ENCODE results near the gene SELPLG.
"Not testable (repeated sequence)": the region's sequence is repeated elsewhere in the genome, so short reads cannot be mapped to it uniquely, and the experiment has no call there.

Gene SELPLG

DNA sequence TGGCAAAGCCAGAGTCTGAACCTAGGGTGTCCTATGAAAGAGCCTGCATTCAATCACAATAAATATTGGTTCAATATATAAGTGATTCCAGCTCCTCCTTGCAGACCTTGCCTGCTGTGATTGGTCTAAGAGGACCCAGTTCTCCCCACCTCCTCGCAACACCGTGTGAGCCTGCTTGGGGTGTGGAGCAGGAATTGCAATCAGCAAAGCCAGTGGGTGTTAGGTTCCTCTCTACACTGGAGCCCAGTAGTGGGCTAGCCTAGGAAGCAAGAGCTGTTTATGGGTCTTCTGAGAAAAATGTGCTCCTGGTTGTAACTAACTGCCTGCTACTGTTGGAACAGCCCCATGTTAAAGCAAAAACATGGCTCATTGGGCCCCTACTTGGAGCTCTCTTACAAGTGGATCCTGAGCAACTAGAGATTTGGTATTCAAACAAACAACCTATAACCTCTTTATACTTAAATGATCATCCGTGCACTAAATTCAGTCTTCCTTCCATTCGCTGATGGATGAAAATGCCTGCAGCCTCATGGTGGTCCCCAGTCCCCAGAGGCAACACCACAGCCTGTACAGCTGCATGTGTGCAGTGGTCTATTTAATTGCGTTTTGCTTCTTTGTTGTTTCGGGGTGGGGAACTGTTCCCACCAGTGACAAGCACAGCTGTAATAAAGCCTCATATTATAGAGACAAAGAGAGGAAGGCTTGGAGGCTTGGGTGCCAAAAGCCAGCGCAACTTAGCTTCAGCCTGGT is 3.7 kb upstream of the SELPLG start:
- no peak for DNase-seq

DNA sequence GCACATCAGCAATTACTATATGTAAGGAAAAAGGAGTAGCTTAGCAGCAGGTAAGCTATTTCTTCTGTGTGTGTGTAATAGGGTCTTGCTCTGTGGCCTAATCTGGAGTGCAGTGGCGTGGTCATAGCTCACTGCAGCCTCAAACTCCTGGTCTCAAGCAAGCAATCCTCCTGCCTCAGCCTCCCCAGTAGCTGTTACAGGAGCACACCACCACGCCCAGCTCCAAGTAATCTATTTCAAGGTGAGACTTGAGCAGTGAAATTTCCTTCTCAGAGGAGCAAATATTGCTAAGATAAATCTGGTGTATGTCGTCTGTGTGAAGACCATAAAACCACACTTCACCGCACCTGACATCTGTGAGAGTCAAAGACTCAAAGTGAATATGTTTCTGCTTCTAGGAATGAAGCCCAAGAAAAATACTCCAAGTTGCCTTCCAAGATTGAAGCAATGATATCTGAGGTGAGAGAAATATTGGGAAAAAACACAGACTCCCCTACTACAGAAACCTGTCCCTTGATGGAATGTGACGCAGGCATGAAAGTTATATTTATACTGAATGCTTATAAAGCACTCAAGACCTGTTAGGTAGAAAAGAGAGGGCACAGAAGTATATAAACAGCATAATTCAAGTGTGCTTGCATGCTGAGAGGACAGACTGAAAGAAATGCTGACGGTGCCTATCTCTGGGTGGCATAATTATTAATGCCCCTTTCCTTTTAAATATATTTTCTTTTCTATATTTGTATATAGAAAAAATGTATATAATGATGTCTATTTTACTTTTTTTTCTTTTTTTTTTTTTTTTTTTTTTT is 2.5 kb upstream of the SELPLG start:
- DNase-seq = no peak

DNA sequence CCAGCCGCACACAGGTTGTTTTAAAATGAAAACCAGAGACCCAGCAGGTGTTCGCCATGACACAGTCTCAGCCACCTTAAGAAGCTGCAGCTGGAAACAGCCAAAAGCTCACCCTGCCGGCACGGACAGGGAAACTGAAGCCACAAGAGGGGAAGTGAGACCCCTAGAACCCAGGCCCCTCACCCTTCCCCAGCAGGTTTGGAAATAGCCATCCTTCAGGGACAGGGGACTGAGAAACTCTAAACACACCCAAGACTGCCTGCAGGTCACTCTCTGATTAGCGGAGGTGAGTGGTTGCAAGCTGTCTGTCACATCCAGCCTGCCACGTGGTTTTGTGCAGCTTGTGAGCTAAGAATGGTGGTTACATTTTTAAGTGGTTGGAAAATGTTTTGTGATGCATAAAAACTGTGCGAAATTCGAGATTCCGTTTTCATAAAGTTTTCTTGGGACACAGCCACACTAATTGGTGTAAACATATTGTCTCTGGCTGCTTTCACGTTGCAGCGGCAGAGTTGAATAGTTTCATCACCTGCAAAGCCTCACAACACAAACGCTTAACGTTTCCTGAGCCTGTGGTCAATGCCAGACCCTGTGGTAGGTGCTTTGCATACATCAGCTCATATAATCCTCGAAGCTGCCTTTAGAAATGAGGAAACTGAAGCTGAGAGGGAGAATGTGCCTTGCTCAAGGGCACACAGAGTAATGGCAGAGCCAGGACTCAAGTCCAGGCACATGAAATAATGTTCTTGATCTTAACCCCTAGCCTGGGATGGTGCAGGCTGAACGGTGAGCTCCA is 1.7 kb upstream of the SELPLG start:
- DNase-seq = no peak

DNA sequence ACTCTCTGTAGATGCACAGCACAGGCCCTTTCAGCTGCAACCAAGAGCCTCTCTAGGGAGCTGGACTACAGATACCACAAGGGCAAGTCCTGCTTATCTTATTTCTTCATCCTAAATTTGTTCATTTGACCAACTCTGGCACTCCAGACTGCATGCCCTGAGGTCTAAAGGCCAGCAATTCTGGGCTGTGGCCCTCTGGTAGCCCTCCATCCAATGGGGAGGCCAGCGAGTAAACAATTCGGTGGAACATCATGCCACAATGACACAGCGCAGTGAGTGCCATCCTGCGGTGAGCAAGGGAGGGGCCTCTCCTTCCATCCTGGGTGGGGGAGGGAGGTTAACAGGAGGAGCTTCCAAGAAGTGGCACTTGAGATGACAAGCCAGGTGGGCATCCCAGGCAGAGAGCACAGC is 652 bp upstream of the SELPLG start:
- DNase-seq = no peak

DNA sequence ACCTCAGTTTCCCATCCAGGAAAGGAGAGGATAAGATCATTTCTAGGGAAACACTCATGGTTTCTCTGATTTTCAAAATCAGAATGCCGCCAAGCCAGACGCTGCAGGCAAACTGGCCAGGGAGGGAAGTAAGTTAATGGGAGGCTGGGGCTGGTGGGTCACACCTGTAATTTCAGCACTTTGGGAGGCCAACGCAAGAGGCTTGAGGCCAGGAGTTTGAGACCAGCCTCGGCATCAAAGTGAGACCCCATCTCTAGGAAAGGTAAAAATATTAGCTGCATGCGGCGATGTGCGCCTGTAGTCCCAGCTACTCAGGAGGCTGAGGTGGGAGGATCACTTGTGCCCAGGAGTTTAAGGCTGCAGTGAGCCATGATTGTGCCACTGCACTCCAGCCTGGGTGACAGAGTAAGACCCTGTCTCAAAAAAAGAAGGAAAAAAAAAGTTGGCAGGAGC is 587 bp downstream of the SELPLG start:
- no peak for DNase-seq

DNA sequence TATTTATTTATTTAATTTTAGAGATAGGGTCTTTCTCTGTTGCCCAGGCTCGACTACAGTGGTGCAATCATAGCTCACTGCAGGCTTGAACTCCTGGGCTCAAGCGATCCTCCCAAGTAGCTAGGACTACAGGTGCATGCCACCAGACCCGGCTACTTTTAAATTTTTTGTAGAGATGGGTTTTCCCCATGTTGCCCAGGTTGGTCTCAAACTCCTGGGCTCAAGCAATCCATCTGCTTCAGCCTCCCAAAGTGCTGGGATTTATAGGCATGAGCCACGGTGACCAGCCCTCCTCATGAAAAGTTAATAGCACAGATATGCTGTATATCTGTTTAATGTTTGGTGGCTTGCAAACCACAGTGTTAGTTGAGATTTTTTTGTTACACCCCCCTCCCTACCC is 2.4 kb downstream of the SELPLG start:
- DNase-seq = not testable (repeated sequence)

DNA sequence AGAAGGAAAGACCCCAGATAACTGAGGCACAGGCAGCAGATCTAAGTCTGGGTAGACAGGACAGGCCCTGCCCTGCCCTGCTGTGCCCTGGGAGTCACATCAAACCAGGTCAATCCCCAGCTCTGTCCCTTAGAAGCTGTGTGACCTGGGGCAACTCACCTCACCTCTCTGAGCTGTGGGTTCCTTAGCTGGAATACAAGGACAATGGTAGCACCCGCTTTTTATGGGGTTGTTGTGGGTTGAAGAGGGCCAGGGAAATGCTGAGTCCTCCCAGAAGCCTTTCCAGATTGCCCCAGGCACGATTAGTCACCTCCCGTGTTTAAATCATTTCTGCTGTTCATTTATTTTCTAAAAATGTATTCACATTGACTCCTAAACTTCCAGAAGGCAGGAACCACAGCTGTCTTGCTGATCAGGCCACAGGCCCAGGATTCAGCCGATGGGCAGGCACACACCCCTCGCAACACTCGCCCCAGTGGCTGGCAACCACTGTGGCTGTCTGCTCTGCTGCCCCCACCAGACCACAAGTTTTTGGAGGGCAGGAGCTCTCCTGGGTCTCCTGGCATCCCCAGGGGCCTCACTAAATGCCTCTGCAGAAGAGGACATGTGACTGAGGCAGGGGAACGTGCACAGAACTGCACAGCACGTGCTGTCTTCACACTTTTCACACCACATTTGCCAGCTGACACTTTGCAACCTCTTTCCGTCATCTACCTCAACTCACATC is 3.0 kb downstream of the SELPLG start:
- DNase-seq = no peak

DNA sequence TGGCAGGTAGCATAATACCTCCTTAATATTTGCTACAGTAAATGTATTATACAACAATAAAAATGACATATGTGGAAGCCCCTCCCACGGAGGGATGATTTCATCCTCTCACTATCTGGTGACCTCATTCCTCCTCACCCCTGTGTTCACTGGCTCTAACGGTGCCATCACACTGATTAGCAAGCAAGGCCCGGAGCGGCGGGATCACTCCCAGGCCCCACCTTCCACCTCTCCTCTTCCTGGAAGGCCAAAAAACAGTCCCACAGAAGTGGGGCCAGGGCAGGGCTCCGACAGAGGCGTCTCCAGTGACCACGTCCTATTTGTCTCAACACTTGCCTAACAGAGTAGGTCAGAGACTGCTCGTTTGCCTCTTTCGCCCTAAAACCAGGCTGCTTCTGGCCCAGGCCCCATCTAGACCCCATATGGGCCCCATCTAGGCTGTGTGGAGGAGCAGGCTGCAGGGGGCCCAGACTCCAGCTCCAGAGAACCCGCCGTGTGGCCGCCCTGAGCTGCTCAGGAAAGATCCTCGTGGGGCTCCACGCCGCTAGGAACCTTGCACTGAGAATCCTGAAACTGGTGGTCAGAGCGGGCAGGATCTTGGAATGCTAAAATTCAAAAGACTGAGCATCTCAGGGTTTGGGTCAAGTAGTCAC is 3.7 kb downstream of the SELPLG start:
- no peak for DNase-seq

DNA sequence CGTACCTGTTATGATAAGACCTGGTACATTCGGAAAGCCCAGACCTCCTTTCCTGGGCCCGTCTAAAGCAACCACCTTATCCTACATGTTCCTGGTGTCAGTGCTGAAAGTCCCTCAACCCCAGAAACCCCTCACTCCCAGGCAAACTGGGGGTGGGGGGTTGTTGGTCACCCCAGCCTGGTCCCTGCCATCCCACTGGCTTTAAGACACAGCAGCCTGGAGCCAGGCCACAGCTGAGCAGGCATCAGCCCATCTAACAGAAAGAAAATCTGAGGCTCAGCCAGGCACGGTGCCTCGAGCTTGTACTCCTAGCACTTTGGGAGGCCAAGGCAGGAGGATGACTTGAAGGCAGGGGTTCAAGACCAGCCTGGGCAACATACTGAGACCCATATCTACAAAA is 4.5 kb downstream of the SELPLG start:
- DNase-seq = no peak

DNA sequence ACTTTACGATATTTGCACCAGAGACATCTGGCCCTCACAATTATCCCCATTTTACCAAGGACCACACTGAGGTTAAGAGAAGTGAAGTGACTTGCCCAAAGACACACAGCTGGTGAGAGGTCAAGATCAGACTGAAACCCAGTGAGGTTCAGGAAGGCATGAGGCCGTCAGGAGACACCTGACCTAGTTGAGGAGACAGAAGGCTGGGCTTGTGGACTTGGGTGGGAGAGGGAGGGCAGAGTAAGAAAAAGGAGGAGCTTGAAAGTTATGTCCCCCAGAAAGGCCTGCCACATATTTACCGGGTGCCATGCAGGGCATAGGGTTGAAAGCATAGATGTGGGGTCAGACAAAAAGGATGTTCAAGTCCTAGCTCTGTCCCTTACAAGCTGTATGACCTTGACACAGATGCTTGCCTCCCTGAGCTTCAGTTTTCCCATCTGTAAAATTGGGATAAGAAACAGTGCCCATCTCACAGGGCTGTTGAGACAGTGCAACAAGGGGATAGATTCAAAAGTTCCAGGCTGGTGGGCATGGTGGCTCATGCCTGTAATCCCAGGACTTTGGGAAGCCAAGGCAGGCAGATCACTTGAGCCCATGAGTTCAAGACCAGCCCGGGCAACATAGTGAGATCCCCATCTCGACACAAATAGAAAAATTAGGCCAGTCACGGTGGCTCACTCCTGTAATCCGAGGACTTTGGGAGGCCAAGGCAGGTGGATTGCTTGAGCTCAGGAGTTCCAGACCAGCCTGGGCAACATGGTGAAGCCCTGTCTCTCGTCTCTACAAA is 6.4 kb downstream of the SELPLG start:
- no peak for DNase-seq

DNA sequence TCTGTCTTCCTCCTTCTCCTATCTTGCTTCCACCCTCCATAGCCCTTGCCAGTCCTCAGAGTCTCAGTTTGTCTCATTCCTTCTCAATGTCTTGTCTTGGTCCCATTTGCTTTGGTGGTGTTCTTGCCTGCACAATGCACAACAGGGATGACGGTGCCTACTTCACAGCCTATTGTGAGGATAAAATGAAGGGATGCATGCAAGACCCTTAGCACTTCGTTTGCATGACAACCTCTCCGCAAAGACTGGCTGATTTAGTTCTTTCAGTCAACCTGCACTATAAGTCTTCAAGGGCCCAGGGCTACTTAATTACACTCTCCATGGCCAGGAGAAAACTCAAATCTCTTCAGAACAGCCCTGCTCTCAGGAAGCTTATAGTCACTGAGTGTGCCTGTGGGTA is 8.5 kb downstream of the SELPLG start:
- no peak for DNase-seq

DNA sequence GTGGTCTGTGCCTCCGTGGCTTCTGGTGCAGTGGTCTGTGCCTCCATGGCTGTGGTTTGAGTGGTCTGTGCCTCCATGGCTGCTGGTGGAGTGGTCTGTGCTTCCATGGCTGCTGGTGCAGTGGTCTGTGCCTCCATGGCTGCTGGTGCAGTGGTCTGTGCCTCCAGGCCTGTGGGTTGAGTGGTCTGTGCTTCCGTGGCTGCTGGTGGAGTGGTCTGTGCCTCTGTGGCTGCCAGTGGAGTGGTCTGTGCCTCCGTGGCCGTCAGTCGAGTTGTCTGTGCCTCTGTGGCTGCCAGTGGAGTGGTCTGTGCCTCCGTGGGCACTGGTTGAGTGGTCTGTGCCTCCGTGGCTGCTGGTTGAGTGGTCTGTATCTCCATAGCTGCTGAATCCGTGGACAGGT is 10.1 kb downstream of the SELPLG start:
- DNase-seq = no peak

DNA sequence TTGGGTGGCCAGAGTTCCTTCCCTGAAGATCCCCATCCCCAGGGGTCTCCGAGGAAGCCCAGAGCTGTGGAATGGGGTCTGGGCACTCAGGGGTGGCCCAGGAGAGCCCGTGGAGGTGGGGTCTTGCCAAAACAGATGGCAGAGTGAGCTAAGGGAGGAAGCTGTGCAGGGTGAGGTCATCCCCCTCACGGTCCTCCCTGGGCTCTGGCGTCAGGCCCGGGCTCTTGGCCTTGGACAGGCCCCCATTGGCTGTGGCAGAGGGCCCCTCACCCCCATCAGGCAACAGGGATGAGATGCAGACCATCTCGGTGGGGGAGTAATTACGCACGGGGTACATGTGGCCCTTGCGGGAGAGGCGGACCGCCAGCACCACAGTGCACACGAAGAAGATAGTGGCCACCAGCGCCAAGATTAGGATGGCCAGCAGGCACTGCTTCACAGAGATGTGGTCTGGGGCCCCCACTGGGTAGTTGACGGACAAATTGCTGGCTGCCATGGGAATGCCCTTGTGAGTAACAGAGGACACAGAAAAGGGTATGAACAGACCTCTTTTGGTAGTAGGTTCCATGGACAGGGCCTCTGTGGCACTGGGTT is 10.7 kb downstream of the SELPLG start:
- no peak for DNase-seq

DNA sequence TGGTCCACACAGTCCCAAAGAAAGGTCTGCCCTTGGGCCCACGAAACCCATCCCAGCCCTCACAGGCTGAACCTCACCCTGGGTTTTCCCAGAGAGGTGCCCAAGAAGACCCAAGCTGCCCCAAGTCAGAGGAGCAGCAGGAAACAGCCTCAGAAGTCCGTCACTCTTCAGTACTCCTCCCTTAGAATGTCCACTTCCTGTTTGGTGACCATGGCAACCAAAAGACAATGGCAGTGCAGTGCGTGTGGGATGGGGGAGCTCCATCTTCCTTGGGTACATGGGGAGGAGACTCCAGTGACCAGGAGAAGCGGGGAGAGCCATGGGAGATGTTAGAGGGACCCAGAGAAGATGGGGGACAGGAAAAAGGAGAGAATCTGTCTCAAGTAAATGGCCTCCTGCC is 11.3 kb downstream of the SELPLG start:
- no peak for DNase-seq

DNA sequence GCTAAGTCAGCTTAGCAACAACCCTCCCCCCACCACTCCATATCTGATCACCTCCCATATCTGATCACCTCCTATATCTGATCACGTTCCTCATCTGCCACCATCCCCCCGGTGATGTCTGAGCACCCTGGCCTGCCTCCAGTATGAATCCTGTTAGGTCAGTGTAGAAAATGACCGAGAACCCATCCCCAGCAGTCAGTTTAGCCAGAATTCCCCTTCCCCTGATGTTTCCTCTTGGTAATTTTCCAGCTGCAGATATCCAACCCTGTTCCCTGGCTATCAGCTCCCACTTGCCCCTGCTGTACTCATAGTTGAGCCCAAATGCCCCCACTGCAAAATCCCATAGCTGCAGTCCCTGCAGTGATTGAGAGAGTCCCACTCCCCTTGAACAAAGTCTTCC is 12.5 kb downstream of the SELPLG start:
- no peak for DNase-seq

DNA sequence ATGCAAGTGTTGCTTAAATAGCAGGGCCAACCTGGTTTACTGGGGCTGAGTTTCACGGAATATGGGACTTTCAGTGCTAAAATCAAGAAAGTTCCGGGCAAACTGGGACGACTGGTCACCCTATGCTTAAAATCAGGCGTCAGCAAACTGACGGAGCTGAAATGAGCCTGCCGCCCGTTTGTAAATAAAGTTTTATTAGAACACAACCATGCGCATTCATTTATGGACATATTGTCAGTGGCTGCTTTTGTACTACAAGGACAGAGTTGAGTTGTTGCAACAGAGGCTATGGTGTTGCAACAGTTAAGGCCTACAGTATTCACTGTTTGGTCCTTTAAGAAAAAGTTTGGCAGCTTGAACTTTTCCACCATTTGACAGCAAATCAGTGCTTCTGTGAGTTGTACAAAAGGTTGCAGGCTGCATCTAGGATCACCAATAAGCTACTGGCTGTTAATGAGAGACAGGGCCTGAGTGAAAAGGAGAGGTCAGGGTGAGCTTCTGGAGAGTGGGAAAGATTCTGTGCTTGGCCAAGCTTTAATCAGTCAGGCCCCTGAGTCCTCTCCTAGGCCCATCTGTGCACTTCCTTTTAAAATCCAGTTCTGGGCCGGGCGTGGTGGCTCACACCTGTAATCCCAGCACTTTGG is 13.3 kb downstream of the SELPLG start:
- DNase-seq = no peak

DNA sequence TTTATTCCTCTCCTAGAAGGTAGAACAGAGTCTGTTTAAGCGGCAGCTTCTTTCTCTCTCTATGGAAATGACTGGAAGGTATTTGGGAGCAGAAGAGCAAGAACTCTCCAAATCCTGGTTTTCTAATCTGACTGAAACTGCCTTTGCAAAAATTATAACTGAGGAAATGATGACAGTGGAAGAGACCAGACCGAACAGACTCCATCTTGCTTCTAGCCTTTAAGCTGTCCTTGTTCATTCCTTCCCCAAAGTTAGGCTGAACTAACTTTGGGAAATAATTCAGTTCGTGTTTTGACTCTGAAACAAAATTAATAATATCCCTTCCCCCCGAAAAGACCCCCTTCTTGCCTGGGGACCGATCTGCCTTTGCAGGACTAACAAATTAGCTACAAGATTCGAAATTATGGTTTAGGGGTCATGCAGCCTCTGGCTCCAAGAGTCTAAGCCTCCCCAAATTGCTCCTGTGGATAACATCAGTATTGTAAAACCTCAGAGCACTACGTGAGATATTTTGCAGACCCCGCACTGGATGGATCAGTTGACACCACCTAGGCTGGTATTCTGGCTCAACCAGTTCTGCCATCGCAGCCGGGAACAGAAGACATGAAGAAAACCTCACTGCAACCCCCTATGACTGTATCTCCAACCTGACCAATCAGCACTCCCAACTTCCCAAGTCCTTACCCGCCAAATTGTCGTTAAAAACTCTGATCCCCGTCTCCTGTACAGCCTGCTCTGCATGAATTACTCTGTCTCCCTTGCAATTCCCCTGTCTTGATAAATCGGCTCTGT is 14.1 kb downstream of the SELPLG start:
- no peak for DNase-seq

DNA sequence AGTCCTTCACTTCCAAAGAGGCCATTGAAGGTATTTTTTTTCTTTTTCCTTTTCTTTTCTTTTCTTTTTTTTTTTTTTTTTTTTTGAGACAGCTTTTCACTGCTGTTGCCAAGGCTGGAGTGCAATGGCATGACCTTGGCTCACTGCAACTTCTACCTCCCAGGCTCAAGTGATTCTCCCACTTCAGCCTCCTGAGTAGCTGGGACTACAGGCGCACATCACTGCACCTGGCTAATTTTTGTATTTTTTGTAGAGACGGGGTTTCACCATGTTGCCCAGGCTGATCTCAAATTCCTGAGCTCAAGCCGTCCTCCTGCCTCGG is 14.8 kb downstream of the SELPLG start:
- DNase-seq = not testable (repeated sequence)

DNA sequence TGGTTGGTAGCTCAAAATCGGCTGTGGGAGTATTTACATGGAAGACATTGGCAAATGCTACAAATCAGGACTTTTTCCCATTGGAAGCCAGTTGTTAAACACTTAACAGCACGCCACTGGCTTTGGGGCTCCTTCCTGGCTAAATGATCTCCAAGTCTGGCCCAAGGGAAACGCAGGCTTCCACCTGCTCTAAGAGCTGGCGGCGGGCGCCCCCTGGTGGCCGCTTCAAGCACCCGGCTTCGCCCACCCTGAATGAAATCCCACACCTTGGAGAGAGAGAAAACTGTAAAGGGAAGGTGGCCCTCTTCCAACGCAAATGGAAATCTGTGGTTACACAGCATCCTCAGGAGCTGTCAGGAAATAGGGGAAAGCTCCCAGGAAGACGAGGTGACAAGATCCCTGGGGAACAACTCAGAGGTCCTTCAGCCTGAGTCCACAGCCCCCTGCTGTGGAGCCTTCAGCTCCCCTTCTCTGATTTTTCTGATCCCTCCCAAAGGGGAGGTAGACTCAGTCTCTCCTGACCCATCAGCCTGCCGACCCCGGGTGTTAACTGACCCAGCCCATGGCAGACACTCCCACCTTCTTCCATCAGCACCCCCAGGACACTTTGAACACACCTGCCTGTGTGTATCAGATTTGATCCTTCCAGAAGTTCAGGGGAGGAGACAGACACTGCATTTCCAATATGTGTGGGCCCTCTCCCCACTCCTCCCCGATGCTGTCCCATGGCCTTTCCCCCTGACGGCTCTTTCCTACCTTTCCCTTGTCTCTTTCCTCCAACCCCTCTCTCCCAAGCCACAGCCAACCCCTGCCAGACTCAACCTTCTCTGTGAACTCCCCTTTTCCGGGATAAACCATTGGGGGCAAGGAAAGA is 15.4 kb downstream of the SELPLG start:
- DNase-seq = peak; percentile 51
